HG03432 (cell line): ENCODE data around the gene SYF2.
A peak's percentile ranks its signal among the peaks of the same experiment; 100 is the strongest.
"Not testable (repeated sequence)": the region's sequence is repeated elsewhere in the genome, so short reads cannot be mapped to it uniquely, and the experiment has no call there.

Source experiments
- ATAC-seq: cut with Tn5 transposase; IDR thresholded peaks from one replicate; pipeline ENCODE4 v1.9.1; 2021; ENCODE audit warnings: mild to moderate bottlenecking, moderate library complexity; ENCODE audit not compliant: unreplicated experiment

SYF2 gene

GRCh38 chr1:25232027-25232865 lies at the start of gene SYF2:
SYF2 (minus strand) TSS chr1:25232502; CDS start chr1:25232467, 35 bp downstream.
- peak; percentile 79 for ATAC-seq

DNA sequence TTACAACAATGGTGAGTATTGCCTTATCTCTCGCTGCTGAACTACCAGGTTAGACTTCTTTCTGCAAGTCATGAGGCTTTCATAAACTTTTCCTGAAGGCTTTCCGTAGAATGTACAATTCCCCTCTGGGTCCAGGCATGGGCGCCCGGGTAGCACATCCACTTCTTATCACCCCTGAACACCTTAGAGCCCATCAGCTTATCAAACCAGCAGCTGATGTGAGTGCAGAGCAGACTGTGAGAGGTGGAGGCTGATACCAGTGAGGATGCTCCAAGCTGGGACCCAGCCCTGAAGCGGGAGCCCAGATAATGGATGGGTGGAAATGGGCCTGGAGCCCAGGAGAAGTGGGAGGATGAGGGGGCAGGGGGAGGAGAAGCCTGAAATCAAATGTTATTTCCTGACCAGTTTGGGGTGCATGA lies 47.4 kb upstream of the SYF2 start:
- not testable (repeated sequence) for ATAC-seq

DNA sequence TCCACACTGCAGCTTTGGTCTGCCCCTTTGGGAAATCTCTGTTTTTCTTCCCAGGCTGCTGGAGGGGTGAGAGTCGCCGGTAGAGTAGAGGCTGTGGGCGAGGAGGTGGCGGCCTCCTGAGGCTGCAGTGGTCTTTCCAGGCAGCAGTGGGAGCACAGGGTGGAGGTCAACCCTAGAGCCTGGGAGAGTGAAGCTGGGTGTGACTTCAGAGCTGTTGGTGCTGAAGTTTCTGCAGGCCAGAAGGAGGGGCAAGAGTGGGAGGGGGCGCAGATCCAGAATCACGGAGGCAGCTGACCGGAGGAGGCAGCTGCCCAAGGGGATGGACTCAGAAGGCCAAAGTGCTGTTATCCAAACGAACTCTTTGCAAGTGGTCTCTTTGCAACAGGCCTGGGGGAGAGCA lies 46.5 kb upstream of the SYF2 start:
- not testable (repeated sequence) for ATAC-seq

- ATAC-seq = not testable (repeated sequence)
These were observed 46.1 kb upstream of the SYF2 start for GRCh38 chr1:25278358-25278757.

GRCh38 chr1:25277295-25277694 lies 45.0 kb upstream of the SYF2 start:
- ATAC-seq = not testable (repeated sequence)

DNA sequence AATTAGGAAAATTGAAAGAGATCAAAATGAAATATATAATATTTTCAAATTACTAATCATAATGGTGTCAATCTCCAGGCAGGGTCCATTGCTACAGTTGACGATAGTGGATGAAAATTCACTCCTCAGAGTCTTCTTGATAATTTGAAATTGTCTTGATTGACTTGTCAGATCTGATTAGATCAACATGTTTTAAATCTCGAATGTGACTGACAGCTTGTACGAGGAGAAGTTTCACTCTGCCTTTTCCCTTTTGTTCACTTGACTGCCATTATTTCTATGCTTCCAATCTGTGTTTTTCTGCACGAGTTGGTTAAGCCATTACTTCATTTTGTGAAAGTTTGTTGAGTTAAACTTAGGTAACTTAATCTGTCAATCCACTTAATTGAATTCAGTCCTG lies 43.3 kb upstream of the SYF2 start:
- not testable (repeated sequence) for ATAC-seq

DNA sequence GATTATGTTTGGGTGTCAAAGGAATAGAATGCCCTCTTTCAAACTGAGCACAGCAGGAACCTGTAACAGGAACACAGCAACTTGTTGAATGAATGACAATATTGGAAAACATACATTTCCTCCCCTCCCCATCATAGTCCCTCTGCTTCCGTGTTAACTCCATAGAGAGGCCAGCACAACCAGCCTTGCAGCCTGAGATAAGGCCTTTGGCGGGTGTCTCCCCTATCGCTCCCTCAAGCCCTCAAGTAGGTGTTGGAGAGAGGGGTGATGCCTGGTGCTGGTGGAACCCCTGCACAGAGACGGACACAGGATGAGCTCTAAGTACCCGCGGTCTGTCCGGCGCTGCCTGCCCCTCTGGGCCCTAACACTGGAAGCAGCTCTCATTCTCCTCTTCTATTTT lies 39.9 kb upstream of the SYF2 start, which contains the start of gene RHD:
RHD (plus strand) TSS at position 272 of the 400 bp plus-strand sequence; CDS start at position 311, 39 bp downstream.
- ATAC-seq = not testable (repeated sequence)

- not testable (repeated sequence) for ATAC-seq
These were observed 36.0 kb upstream of the SYF2 start for GRCh38 chr1:25268143-25268760.

DNA sequence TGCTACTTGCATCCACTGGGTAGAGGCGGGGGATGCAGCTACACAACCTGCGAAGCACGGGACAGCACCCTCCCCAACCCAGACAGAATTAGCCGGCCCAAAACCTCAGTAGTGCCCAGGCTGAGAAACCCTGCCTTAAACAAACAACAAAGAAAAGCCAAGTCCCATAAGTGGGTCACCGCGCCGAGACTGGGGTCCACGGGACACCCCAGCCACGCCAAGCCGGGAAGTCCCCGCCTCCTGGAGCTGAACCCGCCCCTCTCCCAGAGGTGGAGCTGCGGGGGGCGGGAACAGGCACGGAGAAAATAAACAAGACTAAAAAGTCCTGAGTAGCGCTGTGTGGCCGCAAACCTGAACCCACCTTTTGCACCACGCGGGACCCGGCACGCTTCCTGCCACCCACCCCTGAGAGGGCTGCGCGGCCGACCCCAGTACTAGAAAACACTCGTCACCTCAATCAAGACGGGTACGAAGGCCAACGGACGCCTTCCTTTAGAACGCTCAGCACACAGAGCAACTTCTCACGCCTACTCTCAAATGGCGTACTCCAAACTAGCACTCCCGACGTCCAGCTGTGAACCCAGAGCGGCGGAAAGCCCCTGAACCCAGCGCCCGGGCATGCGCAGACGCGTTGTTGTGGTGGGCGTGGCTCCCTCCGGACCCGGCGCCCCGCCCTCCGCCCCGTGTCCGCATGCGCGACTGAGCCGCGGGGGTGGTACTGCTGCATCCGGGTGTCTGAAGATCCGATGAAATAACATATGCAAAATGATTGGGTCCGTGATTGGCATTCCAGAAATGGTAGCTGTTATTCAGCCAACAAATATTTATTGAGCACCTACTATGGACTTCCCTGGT lies 35.2 kb upstream of the SYF2 start:
- peak; percentile 78 for ATAC-seq

DNA sequence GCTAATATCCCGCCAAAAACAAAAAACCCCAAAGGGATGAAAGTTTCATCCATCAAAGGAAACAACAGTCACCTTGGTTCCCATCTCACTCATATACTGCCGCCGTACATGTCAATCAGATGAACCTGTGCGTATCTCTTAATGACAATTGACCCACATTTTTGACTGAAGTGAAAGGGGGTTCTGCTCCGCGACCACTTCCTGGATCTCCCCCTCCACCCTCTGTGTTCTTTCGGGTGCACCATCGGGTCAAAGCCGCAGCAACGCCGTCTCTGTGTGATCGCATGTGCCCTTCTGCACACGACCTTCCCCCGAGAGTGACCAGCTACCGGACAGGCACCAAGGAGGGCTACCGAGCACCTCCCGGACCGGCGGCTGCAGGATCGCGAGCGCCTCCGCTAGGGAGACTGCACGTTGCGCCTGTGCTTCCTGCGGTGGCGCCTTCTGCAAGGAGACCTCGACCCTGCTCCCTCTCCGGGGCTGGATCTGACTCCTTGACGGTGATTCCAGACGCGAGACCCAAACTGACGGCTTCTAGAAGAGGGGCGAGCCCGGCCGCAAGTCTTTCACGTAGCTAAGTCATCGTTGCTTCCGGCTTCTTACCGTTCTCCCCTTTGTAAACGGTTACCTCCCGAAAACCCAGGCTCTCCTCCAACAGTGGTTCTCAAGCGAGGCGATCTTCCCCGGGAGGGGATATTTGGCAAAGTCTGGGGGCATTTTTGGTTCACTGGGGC lies 34.4 kb upstream of the SYF2 start:
- peak; percentile 32 for ATAC-seq

DNA sequence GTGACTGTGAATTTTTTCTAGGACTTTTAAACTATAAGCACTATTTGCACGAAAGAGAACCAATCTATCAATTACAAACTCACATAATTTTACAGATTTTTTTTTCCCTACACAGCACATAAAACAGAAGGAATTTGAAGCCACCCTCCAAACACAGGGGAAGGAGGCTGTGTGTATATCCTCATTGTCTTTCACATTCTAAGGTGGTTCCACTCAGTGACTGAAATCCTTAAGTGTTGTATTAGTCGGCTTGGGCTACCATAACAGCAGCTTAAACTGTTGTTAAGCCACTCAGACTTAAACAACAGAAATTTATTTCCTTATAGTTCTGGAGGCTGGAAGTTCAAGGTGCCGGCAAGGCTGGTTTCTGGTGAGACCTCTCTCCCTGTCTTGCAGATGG lies 28.0 kb upstream of the SYF2 start:
- ATAC-seq = not testable (repeated sequence)

DNA sequence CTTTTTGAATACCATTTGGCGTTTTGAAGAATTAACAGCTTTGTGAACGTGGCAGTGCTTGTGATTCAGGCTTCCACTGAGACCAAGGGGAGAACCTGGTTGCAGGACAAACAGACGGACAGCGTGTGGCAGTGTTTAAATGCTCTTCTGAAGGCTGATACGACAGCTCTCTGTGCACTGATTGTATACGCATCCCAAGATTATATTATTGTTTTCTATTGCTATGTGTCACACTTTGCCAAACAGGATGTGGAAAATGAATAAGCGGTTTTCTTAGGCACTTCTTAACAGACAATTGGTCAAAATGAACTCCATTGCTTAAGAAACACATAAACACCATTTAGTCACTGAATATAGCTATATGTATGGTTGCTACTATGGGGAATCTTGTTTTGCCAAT lies 27.5 kb upstream of the SYF2 start:
- ATAC-seq = not testable (repeated sequence)

DNA sequence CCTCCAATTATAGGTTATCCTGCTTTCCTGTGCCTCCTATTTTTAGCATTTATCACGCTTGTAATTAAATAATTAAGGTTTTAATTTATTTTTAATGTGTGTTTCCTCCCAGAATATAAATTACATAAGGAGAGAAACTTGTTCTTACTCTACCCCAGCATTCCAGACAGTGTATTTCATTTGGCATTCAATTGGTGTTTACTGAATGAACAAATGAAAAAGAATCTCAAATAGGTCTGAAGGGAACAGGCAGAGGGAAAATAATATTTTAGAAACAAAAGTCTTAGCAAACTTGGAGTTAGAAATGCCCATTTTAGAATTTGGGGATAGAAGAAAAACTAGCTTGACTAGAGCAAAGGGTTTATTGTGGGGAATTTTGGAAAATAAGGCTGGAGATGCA lies 24.9 kb upstream of the SYF2 start:
- no peak for ATAC-seq

GRCh38 chr1:25256578-25256965 lies 24.3 kb upstream of the SYF2 start:
- ATAC-seq = no peak

DNA sequence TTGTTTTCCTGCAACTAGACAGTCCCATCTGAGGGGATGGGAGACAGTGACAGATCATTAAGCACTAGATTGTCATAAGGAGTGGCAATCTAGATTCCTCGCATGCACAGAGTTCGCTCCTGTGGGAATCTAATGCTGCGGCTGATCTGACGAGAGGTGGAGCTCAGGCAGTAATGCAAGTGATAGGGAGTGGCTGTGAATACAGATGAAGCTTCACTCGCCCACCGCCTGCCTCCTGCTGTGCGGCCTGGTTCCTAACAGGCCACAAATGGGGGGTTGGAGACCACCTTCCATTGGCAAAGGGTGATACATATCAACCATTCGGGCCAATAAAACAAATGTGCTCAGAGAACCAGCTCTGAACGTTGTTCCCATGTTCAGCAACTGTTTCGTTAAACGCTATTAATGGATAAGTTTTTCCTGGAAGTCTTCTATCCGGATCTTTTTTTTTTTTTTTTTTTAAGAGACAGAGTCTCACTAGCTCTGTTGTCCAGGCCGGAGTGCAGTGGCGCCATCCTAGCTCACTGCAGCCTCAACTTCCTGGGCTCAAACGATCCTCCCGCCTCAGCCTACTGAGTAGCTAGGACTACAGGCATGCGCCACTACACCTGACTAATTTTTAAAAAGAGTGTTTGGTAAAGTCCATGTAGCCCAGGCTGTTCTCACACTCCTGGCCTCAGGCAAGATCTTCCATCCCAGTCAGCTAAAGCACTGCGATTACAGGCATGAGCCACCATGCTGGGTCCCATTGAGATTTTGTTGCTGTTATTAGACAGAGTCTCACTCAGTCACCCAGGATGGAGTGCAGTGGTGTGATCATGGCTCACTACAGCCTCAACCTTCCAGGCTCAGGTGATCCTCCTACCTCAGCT lies 23.6 kb upstream of the SYF2 start:
- no peak for ATAC-seq

DNA sequence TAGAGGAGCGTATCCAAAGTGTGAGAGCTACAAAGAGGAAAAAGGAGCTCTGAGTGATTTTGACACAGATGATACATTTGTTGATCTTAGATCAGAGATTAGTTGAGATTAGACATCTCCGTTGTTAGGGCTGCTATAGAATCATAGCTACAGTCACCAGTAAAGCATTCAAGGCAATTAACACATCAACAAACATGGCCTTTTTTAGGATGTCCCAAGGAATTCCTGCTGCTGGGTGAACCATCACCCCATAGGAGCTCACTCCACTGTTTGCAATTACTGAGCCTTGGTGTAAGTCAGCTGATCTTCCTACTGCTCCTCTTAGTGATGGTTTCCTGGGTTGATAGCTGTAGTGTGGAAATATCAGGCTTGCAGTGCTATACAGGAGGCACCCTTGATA lies 21.6 kb upstream of the SYF2 start:
- ATAC-seq = no peak

GRCh38 chr1:25247829-25248754 lies 15.8 kb upstream of the SYF2 start:
- ATAC-seq = peak; percentile 50

DNA sequence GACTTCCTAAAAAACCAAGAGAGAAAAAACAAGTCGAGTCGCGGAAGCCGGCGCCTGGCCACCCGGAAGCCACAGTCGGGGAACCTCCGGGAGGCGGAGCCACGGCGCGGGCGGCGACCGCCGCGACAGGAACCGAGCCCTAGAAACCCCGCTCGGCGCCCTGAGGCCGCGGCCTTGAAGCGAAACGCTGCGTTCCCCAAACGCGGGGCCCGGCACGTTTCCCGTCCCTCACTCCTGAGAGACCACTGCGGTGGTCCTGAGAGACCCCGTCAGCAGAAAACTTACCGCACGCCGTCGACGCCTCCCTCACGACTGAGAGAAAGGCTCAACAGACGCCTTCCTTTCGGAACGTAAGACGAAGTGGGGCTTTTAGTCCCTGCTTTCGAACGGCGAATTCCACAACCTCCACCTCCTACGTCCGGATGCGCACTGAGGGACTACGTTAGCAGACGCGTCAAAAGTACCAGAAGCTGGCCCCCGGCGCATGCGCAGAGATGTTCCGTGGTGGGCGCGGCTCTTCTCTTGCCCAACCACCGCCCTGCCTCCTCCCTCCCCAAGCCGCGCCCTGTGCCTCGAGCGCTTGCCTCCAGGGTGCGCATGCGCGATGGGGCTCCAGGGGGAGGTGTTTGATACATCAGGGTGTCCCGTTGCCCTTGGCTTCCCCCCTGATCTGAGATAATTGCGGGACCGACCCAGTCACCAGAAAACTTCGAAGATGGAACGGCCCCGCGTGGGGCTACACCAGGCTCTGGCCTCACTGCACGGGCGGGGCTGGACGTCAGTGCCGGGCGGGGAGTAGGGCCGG lies 14.9 kb upstream of the SYF2 start, which contains the start of gene RSRP1:
RSRP1 (minus strand) TSS at position 431 of the 805 bp plus-strand sequence. CDS start 491 bp downstream, outside the sequence.
- ATAC-seq = peak; percentile 85
